GM12878 (cell line): ENCODE results near the gene UBL4A. TPM values are rescaled to one million over a fixed set of nuclear protein-coding genes. Genes with fewer than 3 reads are reported as not detected.

Experiments used
- ATAC-seq: fragments of 200-7000 bp; cut with Tn5 transposase; 3 replicates; pipeline ENCODE4 v1.9.1; 2020; ENCODE audit warnings: mild to moderate bottlenecking, moderate library complexity
- BruUV-seq: library from RNA; stranded (reverse); fragments of 400-500 nt; replicated peaks from 2 replicates; lab custom pipeline; 2021; lab: Mats Ljungman, UMichigan
- CTCF ChIA-PET: fragments of 300-600 bp; sonication (Branson Sonifier 250); formaldehyde crosslinking; extraction: SDS; loops from one replicate; lab custom pipeline; 2021; ENCODE audit warnings: inconsistent platforms; lab: Yijun Ruan, JAX
- POLR2A ChIA-PET: fragments of 350-600 bp; formaldehyde crosslinking; extraction: SDS; loops from one replicate; lab custom pipeline; 2021; ENCODE audit warnings: inconsistent platforms; lab: Charles Lee
- RAD21 ChIA-PET: fragments of 300-600 bp; sonication (Branson Sonifier 250); formaldehyde crosslinking; loops from one replicate; lab custom pipeline; 2023; ENCODE audit warnings: antibody characterized with exemption; ENCODE audit not compliant: unreplicated experiment; lab: Charles Lee
- SMC1A ChIA-PET: fragments of 300-600 bp; sonication (Branson Sonifier 250); formaldehyde crosslinking; loops from one replicate; lab custom pipeline; 2023; ENCODE audit not compliant: unreplicated experiment, uncharacterized antibody; lab: Charles Lee
- DNase-seq: peaks from one replicate; pipeline ENCODE4 v3.0.0-alpha.2; 2011; ENCODE audit warnings: low read depth, low spot score
- FAIRE-seq: peaks from 3 replicates; lab custom pipeline; 2011; peaks lifted over from hg19 to GRCh38; lab: Jason Lieb, UNC
- H2AFZ ChIP-seq: 2 replicates; pipeline ENCODE4 v1.6.0; 2011; ENCODE audit warnings: low read depth, low read length, control low read depth; ENCODE audit not compliant: control insufficient read depth
- H3K27ac ChIP-seq: 2 replicates; pipeline ENCODE4 v1.5.1; 2011; ENCODE audit warnings: control low read depth; ENCODE audit not compliant: control insufficient read depth, insufficient read depth
- H3K27me3 ChIP-seq, 2 experiments: replicated peaks in 1 of 2; 2 replicates each; pipeline versions ENCODE4 v1.6.0 to v1.6.1; 2011; ENCODE audit warnings: low read length in 1 of 2; ENCODE audit not compliant: control insufficient read depth in 2 of 2, insufficient read depth in 2 of 2
- H3K36me3 ChIP-seq, 2 experiments: 2 replicates each; pipeline ENCODE4 v1.5.1; 2011; ENCODE audit warnings: low read length in 1 of 2; ENCODE audit not compliant: control insufficient read depth in 2 of 2, insufficient read depth in 2 of 2
- H3K4me1 ChIP-seq: 2 replicates; pipeline ENCODE4 v1.6.1; 2011; ENCODE audit warnings: mild to moderate bottlenecking, low read length, moderate library complexity, mixed read lengths; ENCODE audit not compliant: control insufficient read depth, insufficient read depth
- H3K4me2 ChIP-seq: 2 replicates; pipeline ENCODE4 v1.6.0; 2011; ENCODE audit warnings: control low read depth; ENCODE audit not compliant: control insufficient read depth, insufficient read depth
- H3K4me3 ChIP-seq: fragments of 200-600 bp; sonication (generic); 2 replicates; pipeline ENCODE4 v1.5.1; 2016
- H3K79me2 ChIP-seq: 2 replicates; pipeline ENCODE4 v1.6.0; 2011; ENCODE audit warnings: low read length; ENCODE audit not compliant: control insufficient read depth, insufficient read depth
- H3K9ac ChIP-seq: 2 replicates; pipeline ENCODE4 v1.8.0; 2011; ENCODE audit warnings: low read length, control low read depth, mixed read lengths; ENCODE audit not compliant: control insufficient read depth, insufficient read depth
- H3K9me3 ChIP-seq: replicated peaks from 3 replicates; pipeline ENCODE4 v1.5.1; 2011; ENCODE audit warnings: mild to moderate bottlenecking, low read length; ENCODE audit not compliant: control insufficient read depth, insufficient read depth
- H4K20me1 ChIP-seq: 2 replicates; pipeline ENCODE4 v1.6.0; 2011; ENCODE audit not compliant: control insufficient read depth, insufficient read depth
- CREB1 ChIP-seq: IDR thresholded peaks from 2 replicates; pipeline ENCODE4 v1.6.1; 2012; ENCODE audit warnings: low read depth, mild to moderate bottlenecking, inconsistent platforms
- FOXK2 ChIP-seq: fragments of 450-650 bp; IDR thresholded peaks from 2 replicates; pipeline ENCODE4 v1.6.1; 2017; ENCODE audit warnings: mild to moderate bottlenecking, moderate library complexity
- IKZF2 ChIP-seq, 2 experiments: fragments of 450-650 bp; IDR thresholded peaks; 2 replicates each; pipeline ENCODE4 v1.6.1; 2017; ENCODE audit warnings: mild to moderate bottlenecking in 2 of 2, moderate library complexity in 2 of 2
- IRF4 ChIP-seq: IDR thresholded peaks from 2 replicates; pipeline ENCODE4 v1.6.1; 2011; ENCODE audit warnings: low read depth, low read length
- MEF2A ChIP-seq: IDR thresholded peaks from 2 replicates; pipeline ENCODE4 v1.6.1; 2011; ENCODE audit warnings: low read depth, mild to moderate bottlenecking, low read length, moderate library complexity; ENCODE audit not compliant: insufficient read depth
- MTA3 ChIP-seq: IDR thresholded peaks from 2 replicates; pipeline ENCODE4 v1.6.1; 2012; ENCODE audit warnings: low read length, inconsistent platforms, borderline replicate concordance
- POLR2AphosphoS5 ChIP-seq: IDR thresholded peaks from 2 replicates; pipeline ENCODE4 v1.6.1; 2011; ENCODE audit warnings: mild to moderate bottlenecking, low read length, inconsistent platforms
- RAD21 ChIP-seq: IDR thresholded peaks from 2 replicates; pipeline ENCODE4 v1.6.1; 2011; ENCODE audit warnings: mild to moderate bottlenecking, low read depth, low read length, moderate library complexity; ENCODE audit not compliant: insufficient read depth
- SMAD1 ChIP-seq: fragments of 450-650 bp; IDR thresholded peaks from 2 replicates; pipeline ENCODE4 v1.6.1; 2018; ENCODE audit warnings: mild to moderate bottlenecking, low read depth; ENCODE audit not compliant: partially characterized antibody
- SMC3 ChIP-seq: IDR thresholded peaks from 2 replicates; pipeline ENCODE4 v1.6.1; 2011; ENCODE audit warnings: low read length, improper control_type of control experiment, borderline replicate concordance
- SPI1 ChIP-seq: IDR thresholded peaks from 2 replicates; pipeline ENCODE4 v1.6.1; 2011; ENCODE audit warnings: low read depth, mild to moderate bottlenecking, low read length, moderate library complexity, borderline replicate concordance; ENCODE audit not compliant: insufficient read depth
- TARDBP ChIP-seq: IDR thresholded peaks from 2 replicates; pipeline ENCODE4 v1.6.1; 2016; ENCODE audit warnings: borderline replicate concordance
- TCF12 ChIP-seq: IDR thresholded peaks from 2 replicates; pipeline ENCODE4 v1.6.1; 2011; ENCODE audit warnings: low read depth, mild to moderate bottlenecking, low read length
- ZBED1 ChIP-seq: IDR thresholded peaks from 2 replicates; pipeline ENCODE4 v1.6.1; 2016; ENCODE audit warnings: borderline replicate concordance
- ZNF207 ChIP-seq: fragments of 450-650 bp; IDR thresholded peaks from 2 replicates; pipeline ENCODE4 v1.6.1; 2014; ENCODE audit warnings: antibody characterized with exemption, mild to moderate bottlenecking, borderline replicate concordance
- WGBS: methylation state at CpG from one replicate; pipeline ENCODE4 v1.1.6; 2016; ENCODE audit warnings: low lambda C conversion rate; ENCODE audit not compliant: insufficient replicate concordance, insufficient coverage; ENCODE audit errors: missing lambda C conversion rate; 5-methylcytosine and 5-hydroxymethylcytosine counted together
- in situ Hi-C: fragments of 300-500 bp; cut with MboI; formaldehyde crosslinking; loops from 9 replicates; pipeline ENCODE4 v1.14.3; 2018; ENCODE audit warnings: mixed read lengths
- intact Hi-C: fragments of 100-400 bp; cut with micrococcal nuclease; formaldehyde crosslinking; loops from one replicate; pipeline ENCODE4 v1.14.2; 2022; ENCODE audit not compliant: unreplicated experiment
- polyA plus RNA-seq, 11 experiments: library from polyadenylated mRNA; depleted of rRNA in 4 of 11; unstranded in 6 of 11; stranded (reverse) in 5 of 11; fragments of >200 nt; fragmentation: Nextera tagmentation in 4 of 11; fragmentation: Illumina TruSeq in 1 of 11; extraction: Ambion mirVana in 4 of 11; extraction: Trizol in 1 of 11; gene quantifications; 1 replicate in 1 of 11; 2 replicates in 10 of 11; pipeline versions ENCODE4 v1.2.1 to v1.2.3, GENCODE V29; 2011 to 2016; ENCODE audit warnings: inconsistent platforms in 2 of 11, missing spikeins in 2 of 11, low read depth in 1 of 11
- total RNA-seq, 4 experiments: library from RNA; depleted of rRNA in 3 of 4; stranded (reverse); fragments of >200 nt in 3 of 4; fragmentation: Illumina TruSeq in 1 of 4; extraction: Trizol in 1 of 4; gene quantifications; 2 replicates each; pipeline versions ENCODE4 v1.2.1 to v1.2.3, GENCODE V29; 2013 to 2021
- TF ChIP-seq, protein P1 (sequence below): fragments of 450-650 bp; IDR thresholded peaks from 2 replicates; pipeline ENCODE4 v1.6.1; 2016; ENCODE audit warnings: mild to moderate bottlenecking, moderate library complexity, borderline replicate concordance

UBL4A gene
- total and polyA plus RNA-seq, 10 of the 15 experiments (the other 5 are each of a cell fraction or from before 2014, with no cell fraction given) = 4.2 to 49.9 (median 34.0) TPM

DNA sequence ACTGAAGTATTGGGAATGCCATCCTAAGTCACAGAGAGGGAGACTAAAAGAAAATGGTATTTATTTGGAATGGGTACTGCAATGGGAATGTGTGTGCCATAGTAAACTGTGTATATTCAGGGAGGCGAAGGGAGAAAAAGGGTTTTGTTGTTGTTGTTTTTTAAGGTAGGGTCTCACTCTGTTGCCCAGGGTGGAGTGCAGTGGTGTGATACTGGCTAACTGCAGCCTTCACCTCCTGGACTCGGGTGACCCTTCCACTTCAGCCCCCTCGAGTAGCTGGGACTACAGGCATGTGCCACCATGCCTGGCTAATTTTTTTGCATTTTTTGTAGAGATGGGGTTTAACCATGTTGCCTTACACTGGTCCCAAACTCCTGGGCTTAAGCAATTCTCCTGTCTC lies 8.3 kb upstream of the UBL4A start:
- Histone ChIP-seq H3K79me2 (peaks cover 1% of the 10 kb centered on the region; the same call in 1 of the 2 replicates), H4K20me1 (no peaks in the 10 kb centered on the region), H3K4me2 (no peak overlapping the region), H3K4me1 (peaks cover 7% of the 10 kb centered on the region), H3K27ac (no peak overlapping the region), H3K9me3 (no peaks in the 10 kb centered on the region; the same call in 2 of the 3 replicates), H2AFZ (no peak overlapping the region), H3K36me3 (no peaks in the 10 kb centered on the region), H3K27me3 (no peaks in the 10 kb centered on the region), H3K4me3 (no peak overlapping the region), H3K9ac (no peak overlapping the region)
- in situ Hi-C loops = no loop called here
- 21% methylated on average over 3 of the region's 3 CpGs for WGBS
- FAIRE-seq (no peak), DNase-seq (no peak), ATAC-seq (no peak)
- TF ChIP-seq SPI1 (no peak), MTA3 (no peak), SMC3 (no peak), TCF12 (no peak), ZNF207 (no peak), RAD21 (no peak), IKZF2 (IDR thresholded peaks at IDR 0.05) (no peak), FOXK2 (no peak), POLR2AphosphoS5 (no peak), SMAD1 (no peak), ZBED1 (no peak), MEF2A (no peak), CREB1 (no peak), IRF4 (no peak), TARDBP (no peak)
- TF ChIP-seq, protein P1, sequence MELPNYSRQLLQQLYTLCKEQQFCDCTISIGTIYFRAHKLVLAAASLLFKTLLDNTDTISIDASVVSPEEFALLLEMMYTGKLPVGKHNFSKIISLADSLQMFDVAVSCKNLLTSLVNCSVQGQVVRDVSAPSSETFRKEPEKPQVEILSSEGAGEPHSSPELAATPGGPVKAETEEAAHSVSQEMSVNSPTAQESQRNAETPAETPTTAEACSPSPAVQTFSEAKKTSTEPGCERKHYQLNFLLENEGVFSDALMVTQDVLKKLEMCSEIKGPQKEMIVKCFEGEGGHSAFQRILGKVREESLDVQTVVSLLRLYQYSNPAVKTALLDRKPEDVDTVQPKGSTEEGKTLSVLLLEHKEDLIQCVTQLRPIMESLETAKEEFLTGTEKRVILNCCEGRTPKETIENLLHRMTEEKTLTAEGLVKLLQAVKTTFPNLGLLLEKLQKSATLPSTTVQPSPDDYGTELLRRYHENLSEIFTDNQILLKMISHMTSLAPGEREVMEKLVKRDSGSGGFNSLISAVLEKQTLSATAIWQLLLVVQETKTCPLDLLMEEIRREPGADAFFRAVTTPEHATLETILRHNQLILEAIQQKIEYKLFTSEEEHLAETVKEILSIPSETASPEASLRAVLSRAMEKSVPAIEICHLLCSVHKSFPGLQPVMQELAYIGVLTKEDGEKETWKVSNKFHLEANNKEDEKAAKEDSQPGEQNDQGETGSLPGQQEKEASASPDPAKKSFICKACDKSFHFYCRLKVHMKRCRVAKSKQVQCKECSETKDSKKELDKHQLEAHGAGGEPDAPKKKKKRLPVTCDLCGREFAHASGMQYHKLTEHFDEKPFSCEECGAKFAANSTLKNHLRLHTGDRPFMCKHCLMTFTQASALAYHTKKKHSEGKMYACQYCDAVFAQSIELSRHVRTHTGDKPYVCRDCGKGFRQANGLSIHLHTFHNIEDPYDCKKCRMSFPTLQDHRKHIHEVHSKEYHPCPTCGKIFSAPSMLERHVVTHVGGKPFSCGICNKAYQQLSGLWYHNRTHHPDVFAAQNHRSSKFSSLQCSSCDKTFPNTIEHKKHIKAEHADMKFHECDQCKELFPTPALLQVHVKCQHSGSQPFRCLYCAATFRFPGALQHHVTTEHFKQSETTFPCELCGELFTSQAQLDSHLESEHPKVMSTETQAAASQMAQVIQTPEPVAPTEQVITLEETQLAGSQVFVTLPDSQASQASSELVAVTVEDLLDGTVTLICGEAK = no peak
- CTCF ChIA-PET = no interaction called here
- SMC1A ChIA-PET = no interaction called here
- intact Hi-C loops = no loop called here
- RAD21 ChIA-PET = no interaction called here
- BruUV-seq = no TSS peak
- POLR2A ChIA-PET = interaction anchor here (0.6 to 0.7 kb wide), 2 partner anchors 54 to 91 kb away, joined by 3 to 11 read pairs; no protein-coding TSS in a partner anchor
